Right lobe of liver (tissue), 6 donors: ENCODE data around the gene VSTM4. TPM values are rescaled to one million over a fixed set of nuclear protein-coding genes. Genes with fewer than 3 reads are reported as not detected.
A peak's percentile ranks its signal among the peaks of the same experiment; 100 is the strongest.

Experiments used
- ATAC-seq, 4 donors: fragments of 200-7000 bp; cut with Tn5 transposase; one replicate each; pipeline ENCODE4 v1.9.1; 2020; ENCODE audit warnings: mild to moderate bottlenecking in 4 of 4, moderate library complexity in 4 of 4
- DNase-seq, 3 donors: peaks; one replicate each; pipeline ENCODE4 v3.0.0-alpha.2; 2020
- H3K27ac ChIP-seq, 3 donors: fragments of 200-600 bp; one replicate each; pipeline ENCODE4 v1.8.0; 2022
- H3K27me3 ChIP-seq, 2 donors: fragments of 200-600 bp; one replicate each; pipeline ENCODE4 v1.8.0; 2022
- H3K36me3 ChIP-seq, 4 donors: fragments of 200-600 bp; sonication (generic) in 1 of 4; one replicate each; pipeline versions ENCODE4 v1.5.1 to v1.8.0; 2017 to 2022; ENCODE audit warnings: control low read depth in 1 of 4
- H3K4me1 ChIP-seq, 4 donors: fragments of 200-600 bp; sonication (generic) in 1 of 4; one replicate each; pipeline versions ENCODE4 v1.5.1 to v1.8.0; 2017 to 2022; ENCODE audit warnings: control low read depth in 1 of 4
- H3K4me3 ChIP-seq, 3 donors: fragments of 200-600 bp; one replicate each; pipeline ENCODE4 v1.8.0; 2022
- H3K9me3 ChIP-seq, 4 donors: fragments of 200-600 bp; sonication (generic) in 1 of 4; one replicate each; pipeline versions ENCODE4 v1.5.1 to v1.8.0; 2017 to 2022; ENCODE audit warnings: control low read depth in 1 of 4
- POLR2A ChIP-seq: fragments of 450-650 bp; IDR thresholded peaks from one replicate; pipeline ENCODE4 v1.6.1; 2017; ENCODE audit warnings: antibody characterized with exemption, mild to moderate bottlenecking
- WGBS: methylation state at CpG from one replicate; pipeline ENCODE4 v1.1.6; 2018; ENCODE audit warnings: low coverage, low lambda C conversion rate; ENCODE audit not compliant: insufficient coverage; ENCODE audit errors: missing lambda C conversion rate; 5-methylcytosine and 5-hydroxymethylcytosine counted together
- intact Hi-C, 2 donors: fragments of 100-400 bp; cut with DNase I; formaldehyde crosslinking; loops; one replicate each; pipeline versions ENCODE4 v1.11.2 to v1.14.1; 2022
- total RNA-seq, 6 experiments: library from RNA; depleted of rRNA in 2 of 6; stranded (reverse); fragments of >200 nt in 2 of 6; fragmentation: NEBNext Ultra II Directional in 3 of 6; extraction: Animal tissue kit (Norgen Biotek cat#: 25700) in 3 of 6; gene quantifications; one replicate each; pipeline versions ENCODE4 v1.1.0 to v1.2.4, GENCODE V29; 2016 to 2023
- TF ChIP-seq, protein P1 (sequence below), 4 donors: fragments of 200-600 bp in 3 of 4; fragments of 450-650 bp in 1 of 4; IDR thresholded peaks; one replicate each; pipeline versions ENCODE4 v1.5.1 to v1.8.0; 2016 to 2022; ENCODE audit warnings: antibody characterized with exemption in 4 of 4, mild to moderate bottlenecking in 2 of 4
- donor health status: DM: no; HTN: yes; CAD: no.
- donor health status: DM: no; HTN: no; CAD: no.
- donor health status: DM: no; HTN: no; CAD: no.
- donor health status: DM: no; HTN: yes; CAD: no.
- donor health status: DM: no; HTN: yes; CAD: no.

VSTM4 gene
- total RNA-seq, 6 experiments from 2014 or later: 2.1 to 6.6 (median 3.1) TPM

DNA sequence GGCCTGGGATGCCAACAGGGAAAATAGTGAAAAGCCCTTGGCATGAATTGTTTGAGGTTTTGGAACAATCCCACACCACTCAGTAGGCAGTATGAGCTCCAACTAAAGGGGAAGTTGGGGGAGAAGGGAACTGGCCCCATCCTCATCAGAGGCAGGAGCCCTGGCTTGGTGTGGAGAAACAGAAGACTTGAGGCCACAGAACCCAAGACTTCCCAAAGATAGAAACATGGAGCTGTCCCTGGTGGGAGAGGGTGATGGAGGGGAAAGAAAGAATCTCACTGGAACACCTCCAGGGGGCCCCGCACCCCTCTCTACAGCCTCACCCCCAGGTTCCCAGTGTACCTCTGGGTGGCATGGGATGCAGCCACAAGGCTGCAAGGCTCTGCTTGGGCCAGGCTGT lies 85.7 kb downstream of the VSTM4 start:
- no CpG with 5 or more reads among the region's 1 CpG for WGBS
- no peak for ATAC-seq
- Histone ChIP-seq H3K36me3 (no peaks in the 10 kb centered on the region), H3K4me3 (no peak overlapping the region), H3K9me3 (no peaks in the 10 kb centered on the region), H3K4me1 (peaks cover 0 to 32% (median 11%) of the 10 kb centered on the region in 4 donors), H3K27me3 (no peaks in the 10 kb centered on the region), H3K27ac (no peak overlapping the region)
- TF ChIP-seq POLR2A: no peak
- TF ChIP-seq, protein P1, sequence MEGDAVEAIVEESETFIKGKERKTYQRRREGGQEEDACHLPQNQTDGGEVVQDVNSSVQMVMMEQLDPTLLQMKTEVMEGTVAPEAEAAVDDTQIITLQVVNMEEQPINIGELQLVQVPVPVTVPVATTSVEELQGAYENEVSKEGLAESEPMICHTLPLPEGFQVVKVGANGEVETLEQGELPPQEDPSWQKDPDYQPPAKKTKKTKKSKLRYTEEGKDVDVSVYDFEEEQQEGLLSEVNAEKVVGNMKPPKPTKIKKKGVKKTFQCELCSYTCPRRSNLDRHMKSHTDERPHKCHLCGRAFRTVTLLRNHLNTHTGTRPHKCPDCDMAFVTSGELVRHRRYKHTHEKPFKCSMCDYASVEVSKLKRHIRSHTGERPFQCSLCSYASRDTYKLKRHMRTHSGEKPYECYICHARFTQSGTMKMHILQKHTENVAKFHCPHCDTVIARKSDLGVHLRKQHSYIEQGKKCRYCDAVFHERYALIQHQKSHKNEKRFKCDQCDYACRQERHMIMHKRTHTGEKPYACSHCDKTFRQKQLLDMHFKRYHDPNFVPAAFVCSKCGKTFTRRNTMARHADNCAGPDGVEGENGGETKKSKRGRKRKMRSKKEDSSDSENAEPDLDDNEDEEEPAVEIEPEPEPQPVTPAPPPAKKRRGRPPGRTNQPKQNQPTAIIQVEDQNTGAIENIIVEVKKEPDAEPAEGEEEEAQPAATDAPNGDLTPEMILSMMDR (IDR thresholded peaks at IDR 0.05): no peak
- DNase-seq: no peak
- intact Hi-C loops: no loop called here

DNA sequence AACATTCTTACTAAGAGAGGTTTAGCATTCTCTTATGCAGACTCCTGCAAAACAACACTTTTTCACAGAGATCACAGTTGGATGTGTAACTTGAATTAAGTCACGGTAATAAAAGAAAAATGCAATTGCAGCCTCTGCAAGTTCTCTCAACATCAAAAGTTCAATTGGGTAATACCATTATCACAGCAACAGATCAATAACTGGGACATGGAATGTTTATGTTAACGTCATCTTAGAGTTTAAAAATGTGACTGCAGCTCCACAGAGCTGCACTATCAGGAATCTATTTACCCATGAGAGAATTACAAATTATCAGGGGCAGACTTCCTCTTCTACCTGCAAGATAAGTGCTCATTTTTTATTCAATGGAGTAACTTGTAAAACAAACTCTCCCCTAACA lies 86.7 kb downstream of the VSTM4 start:
- 20% methylated on average over 2 of the region's 2 CpGs for WGBS
- H3K9me3 ChIP-seq: no peaks in the 10 kb centered on the region
- H3K27me3 ChIP-seq: no peaks in the 10 kb centered on the region
- H3K36me3 ChIP-seq: no peaks in the 10 kb centered on the region
- intact Hi-C loops: no loop called here
- DNase-seq (no peak), ATAC-seq (peak; percentile 70 to 87 (median 78))
- peak overlapping the region in 2 of 3 donors; percentile 19 to 41 for H3K27ac ChIP-seq
- H3K4me1 ChIP-seq: peaks cover 0 to 40% (median 11%) of the 10 kb centered on the region in 4 donors
- TF ChIP-seq, protein P1 (IDR thresholded peaks at IDR 0.05): peak; percentile 6 to 29 (median 14)
- no peak for TF ChIP-seq POLR2A
- no peak overlapping the region for H3K4me3 ChIP-seq

GRCh38 chr10:49025347-49025983 lies 89.9 kb downstream of the VSTM4 start:
- no peak for TF ChIP-seq POLR2A
- TF ChIP-seq, protein P1 (IDR thresholded peaks at IDR 0.05): no peak
- intact Hi-C loops: no loop called here
- DNase-seq (peak; percentile 49 to 85 (median 57)), ATAC-seq (peak; percentile 72 to 86 (median 78))
- no peaks in the 10 kb centered on the region for H3K9me3 ChIP-seq
- no CpG with 5 or more reads among the region's 7 CpGs for WGBS
- no peaks in the 10 kb centered on the region for H3K36me3 ChIP-seq
- H3K27me3 ChIP-seq: no peaks in the 10 kb centered on the region
- peaks cover 0 to 40% (median 11%) of the 10 kb centered on the region in 4 donors for H3K4me1 ChIP-seq
- H3K27ac ChIP-seq: peak overlapping the region in 1 of 3 donors; percentile 62
- H3K4me3 ChIP-seq: no peak overlapping the region

DNA sequence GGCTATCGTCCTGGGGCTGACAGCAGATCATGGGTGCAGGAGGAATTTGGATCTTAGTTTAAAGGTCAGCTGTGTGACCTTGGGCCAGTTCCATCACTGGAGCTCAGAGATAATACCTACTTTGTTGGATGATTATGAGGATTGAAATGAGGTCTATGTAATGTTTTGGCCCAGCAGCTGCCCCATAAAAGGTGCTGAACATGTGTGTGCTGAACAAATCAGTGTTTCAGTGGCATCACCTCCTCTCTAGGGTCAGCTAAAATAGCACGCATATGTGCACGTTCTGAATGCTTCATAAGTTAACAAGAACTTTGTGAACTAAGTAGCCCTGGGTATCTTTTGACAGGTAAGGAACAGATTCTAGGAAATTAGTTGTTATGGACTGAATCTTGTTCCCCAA lies 90.8 kb downstream of the VSTM4 start:
- H3K36me3 ChIP-seq: no peaks in the 10 kb centered on the region
- H3K27me3 ChIP-seq: no peaks in the 10 kb centered on the region
- no peak overlapping the region for H3K27ac ChIP-seq
- no peak for DNase-seq
- ATAC-seq: peak in 2 of 4 donors; percentile 11 to 13
- peaks cover 0 to 40% (median 11%) of the 10 kb centered on the region in 4 donors for H3K4me1 ChIP-seq
- 53% methylated on average over 3 of the region's 3 CpGs for WGBS
- H3K9me3 ChIP-seq: no peaks in the 10 kb centered on the region
- intact Hi-C loops: no loop called here
- no peak for TF ChIP-seq POLR2A
- TF ChIP-seq, protein P1 (IDR thresholded peaks at IDR 0.05): no peak
- no peak overlapping the region for H3K4me3 ChIP-seq
